ENCODE data around the gene MYO5A. TPM values are rescaled to one million over a fixed set of nuclear protein-coding genes. Genes with fewer than 3 reads are reported as not detected.
A peak's percentile ranks its signal among the peaks of the same experiment; 100 is the strongest.
"Not testable (repeated sequence)": the region's sequence is repeated elsewhere in the genome, so short reads cannot be mapped to it uniquely, and the experiment has no call there.

The MYO5A gene
- total and polyA plus RNA-seq, 5 donors from 2014 or later = 6.1 to 63.3 (median 13.2) TPM

GRCh38 chr15:52416566-52416965 lies 112.1 kb downstream of the MYO5A start:
- H3K36me3 ChIP-seq (ENCODE audit: control insufficient read depth, insufficient read depth, low read length) = peaks cover 37% of the 10 kb centered on the region
- not testable (repeated sequence) for DNase-seq; H3K9me3 Mint-ChIP-seq; H3K27me3 ChIP-seq (ENCODE audit: control insufficient read depth, insufficient read depth, low read length); H3K27me3 Mint-ChIP-seq; H3K27ac ChIP-seq (ENCODE audit: insufficient read depth, low read length, poor library complexity, severe bottlenecking); H3K4me3 Mint-ChIP-seq; H3K4me3 ChIP-seq (ENCODE audit: low read depth, low read length); H3K9me3 ChIP-seq (ENCODE audit: control insufficient read depth in 2 of 2, low read length in 2 of 2); ATAC-seq (ENCODE audit: low read depth in 2 of 2); H3K4me1 ChIP-seq (ENCODE audit: control insufficient read depth, insufficient read depth, low read length, poor library complexity, severe bottlenecking)
- peaks cover 21% of the 10 kb centered on the region for H3K36me3 Mint-ChIP-seq
- peaks cover 0 to 13% (median 2%) of the 10 kb centered on the region in 4 donors for H3K4me1 Mint-ChIP-seq
- peak overlapping the region in 1 of 3 donors; percentile 49 for H3K27ac Mint-ChIP-seq

- Mint-ChIP-seq H3K4me3 (no peak overlapping the region), H3K27me3 (no peaks in the 10 kb centered on the region), H3K4me1 (peaks cover 0 to 10% (median under 1%) of the 10 kb centered on the region in 4 donors), H3K9me3 (no peaks in the 10 kb centered on the region), H3K27ac (no peak overlapping the region), H3K36me3 (peaks cover 21% of the 10 kb centered on the region)
- no peaks in the 10 kb centered on the region for H3K27me3 ChIP-seq (ENCODE audit: control insufficient read depth, insufficient read depth, low read length)
- H3K4me1 ChIP-seq (ENCODE audit: control insufficient read depth, insufficient read depth, low read length, poor library complexity, severe bottlenecking) = no peaks in the 10 kb centered on the region
- H3K4me3 ChIP-seq (ENCODE audit: low read depth, low read length) = no peak overlapping the region
- H3K27ac ChIP-seq (ENCODE audit: insufficient read depth, low read length, poor library complexity, severe bottlenecking) = no peak overlapping the region
- H3K36me3 ChIP-seq (ENCODE audit: control insufficient read depth, insufficient read depth, low read length) = peaks cover 35% of the 10 kb centered on the region
- DNase-seq = no peak
- no peaks in the 10 kb centered on the region for H3K9me3 ChIP-seq (ENCODE audit: control insufficient read depth in 2 of 2, low read length in 2 of 2)
- no peak for ATAC-seq (ENCODE audit: low read depth in 2 of 2)
Observed at GRCh38 chr15:52415628-52416027, 113.1 kb downstream of the MYO5A start.

GRCh38 chr15:52414936-52415335 lies 113.7 kb downstream of the MYO5A start:
- Histone ChIP-seq H3K36me3 (ENCODE audit: control insufficient read depth, insufficient read depth, low read length) (peaks cover 35% of the 10 kb centered on the region), H3K4me1 (ENCODE audit: control insufficient read depth, insufficient read depth, low read length, poor library complexity, severe bottlenecking) (no peaks in the 10 kb centered on the region), H3K9me3 (ENCODE audit: control insufficient read depth in 2 of 2, low read length in 2 of 2) (no peaks in the 10 kb centered on the region), H3K27ac (ENCODE audit: insufficient read depth, low read length, poor library complexity, severe bottlenecking) (no peak overlapping the region), H3K4me3 (ENCODE audit: low read depth, low read length) (no peak overlapping the region), H3K27me3 (ENCODE audit: control insufficient read depth, insufficient read depth, low read length) (no peaks in the 10 kb centered on the region)
- Mint-ChIP-seq H3K4me3 (no peak overlapping the region), H3K36me3 (peaks cover 25% of the 10 kb centered on the region), H3K9me3 (no peaks in the 10 kb centered on the region), H3K27me3 (no peaks in the 10 kb centered on the region), H3K4me1 (peaks cover 0 to 10% (median under 1%) of the 10 kb centered on the region in 4 donors), H3K27ac (peak overlapping the region in 1 of 3 donors; percentile 72)
- ATAC-seq (ENCODE audit: low read depth in 2 of 2) (no peak), DNase-seq (no peak)

GRCh38 chr15:52408823-52409222 lies 119.9 kb downstream of the MYO5A start:
- Mint-ChIP-seq H3K4me1 (peaks cover 0 to 4% (median 3%) of the 10 kb centered on the region in 4 donors), H3K4me3 (no peak overlapping the region), H3K36me3 (peaks cover 40% of the 10 kb centered on the region), H3K9me3 (no peaks in the 10 kb centered on the region), H3K27ac (no peak overlapping the region), H3K27me3 (no peaks in the 10 kb centered on the region)
- ATAC-seq (ENCODE audit: low read depth in 2 of 2) (no peak), DNase-seq (no peak)
- Histone ChIP-seq H3K4me3 (ENCODE audit: low read depth, low read length) (no peak overlapping the region), H3K4me1 (ENCODE audit: control insufficient read depth, insufficient read depth, low read length, poor library complexity, severe bottlenecking) (no peaks in the 10 kb centered on the region), H3K36me3 (ENCODE audit: control insufficient read depth, insufficient read depth, low read length) (peaks cover 27% of the 10 kb centered on the region), H3K27me3 (ENCODE audit: control insufficient read depth, insufficient read depth, low read length) (no peaks in the 10 kb centered on the region), H3K27ac (ENCODE audit: insufficient read depth, low read length, poor library complexity, severe bottlenecking) (no peak overlapping the region), H3K9me3 (ENCODE audit: control insufficient read depth in 2 of 2, low read length in 2 of 2) (no peaks in the 10 kb centered on the region)

GRCh38 chr15:52407374-52407773 lies 121.3 kb downstream of the MYO5A start:
- Mint-ChIP-seq H3K9me3 (no peaks in the 10 kb centered on the region), H3K4me3 (no peak overlapping the region), H3K4me1 (peaks cover 0 to 7% (median 3%) of the 10 kb centered on the region in 4 donors), H3K36me3 (peaks cover 52% of the 10 kb centered on the region), H3K27me3 (no peaks in the 10 kb centered on the region), H3K27ac (no peak overlapping the region)
- H3K4me1 ChIP-seq (ENCODE audit: control insufficient read depth, insufficient read depth, low read length, poor library complexity, severe bottlenecking) = no peaks in the 10 kb centered on the region
- DNase-seq (no peak), ATAC-seq (ENCODE audit: low read depth in 2 of 2) (no peak)
- no peaks in the 10 kb centered on the region for H3K9me3 ChIP-seq (ENCODE audit: control insufficient read depth in 2 of 2, low read length in 2 of 2)
- H3K4me3 ChIP-seq (ENCODE audit: low read depth, low read length) = no peak overlapping the region
- no peak overlapping the region for H3K27ac ChIP-seq (ENCODE audit: insufficient read depth, low read length, poor library complexity, severe bottlenecking)
- H3K27me3 ChIP-seq (ENCODE audit: control insufficient read depth, insufficient read depth, low read length) = no peaks in the 10 kb centered on the region
- H3K36me3 ChIP-seq (ENCODE audit: control insufficient read depth, insufficient read depth, low read length) = peaks cover 29% of the 10 kb centered on the region

GRCh38 chr15:52406601-52407000 lies 122.1 kb downstream of the MYO5A start:
- no peaks in the 10 kb centered on the region for H3K9me3 ChIP-seq (ENCODE audit: control insufficient read depth in 2 of 2, low read length in 2 of 2)
- Mint-ChIP-seq H3K4me1 (peaks cover 0 to 5% (median 3%) of the 10 kb centered on the region in 4 donors), H3K4me3 (no peak overlapping the region), H3K27ac (peak overlapping the region in 1 of 3 donors; percentile 65), H3K27me3 (no peaks in the 10 kb centered on the region), H3K36me3 (peaks cover 50% of the 10 kb centered on the region), H3K9me3 (no peaks in the 10 kb centered on the region)
- H3K4me3 ChIP-seq (ENCODE audit: low read depth, low read length) = no peak overlapping the region
- no peaks in the 10 kb centered on the region for H3K4me1 ChIP-seq (ENCODE audit: control insufficient read depth, insufficient read depth, low read length, poor library complexity, severe bottlenecking)
- H3K36me3 ChIP-seq (ENCODE audit: control insufficient read depth, insufficient read depth, low read length) = peaks cover 31% of the 10 kb centered on the region
- no peak for ATAC-seq (ENCODE audit: low read depth in 2 of 2)
- H3K27me3 ChIP-seq (ENCODE audit: control insufficient read depth, insufficient read depth, low read length) = no peaks in the 10 kb centered on the region
- H3K27ac ChIP-seq (ENCODE audit: insufficient read depth, low read length, poor library complexity, severe bottlenecking) = no peak overlapping the region
- DNase-seq = no peak

- Mint-ChIP-seq H3K27ac (no peak overlapping the region), H3K4me1 (peaks cover 0 to 5% (median 3%) of the 10 kb centered on the region in 4 donors), H3K36me3 (peaks cover 50% of the 10 kb centered on the region), H3K9me3 (no peaks in the 10 kb centered on the region), H3K27me3 (no peaks in the 10 kb centered on the region), H3K4me3 (no peak overlapping the region)
- ATAC-seq (ENCODE audit: low read depth in 2 of 2) = no peak
- H3K27me3 ChIP-seq (ENCODE audit: control insufficient read depth, insufficient read depth, low read length) = no peaks in the 10 kb centered on the region
- no peaks in the 10 kb centered on the region for H3K9me3 ChIP-seq (ENCODE audit: control insufficient read depth in 2 of 2, low read length in 2 of 2)
- H3K4me1 ChIP-seq (ENCODE audit: control insufficient read depth, insufficient read depth, low read length, poor library complexity, severe bottlenecking) = no peaks in the 10 kb centered on the region
- peaks cover 31% of the 10 kb centered on the region for H3K36me3 ChIP-seq (ENCODE audit: control insufficient read depth, insufficient read depth, low read length)
- no peak overlapping the region for H3K27ac ChIP-seq (ENCODE audit: insufficient read depth, low read length, poor library complexity, severe bottlenecking)
- DNase-seq = no peak
- no peak overlapping the region for H3K4me3 ChIP-seq (ENCODE audit: low read depth, low read length)
Observed at GRCh38 chr15:52405856-52406255, 122.8 kb downstream of the MYO5A start.

GRCh38 chr15:52397118-52397517 lies 131.6 kb downstream of the MYO5A start:
- Histone ChIP-seq H3K27me3 (ENCODE audit: control insufficient read depth, insufficient read depth, low read length) (no peaks in the 10 kb centered on the region), H3K4me1 (ENCODE audit: control insufficient read depth, insufficient read depth, low read length, poor library complexity, severe bottlenecking) (no peaks in the 10 kb centered on the region), H3K36me3 (ENCODE audit: control insufficient read depth, insufficient read depth, low read length) (peaks cover 26% of the 10 kb centered on the region), H3K27ac (ENCODE audit: insufficient read depth, low read length, poor library complexity, severe bottlenecking) (no peak overlapping the region), H3K4me3 (ENCODE audit: low read depth, low read length) (no peak overlapping the region), H3K9me3 (ENCODE audit: control insufficient read depth in 2 of 2, low read length in 2 of 2) (no peaks in the 10 kb centered on the region)
- H3K36me3 Mint-ChIP-seq = peaks cover 32% of the 10 kb centered on the region
- no peak overlapping the region for H3K27ac Mint-ChIP-seq
- no peaks in the 10 kb centered on the region for H3K9me3 Mint-ChIP-seq
- H3K4me1 Mint-ChIP-seq = peaks cover 0 to 8% (median 3%) of the 10 kb centered on the region in 4 donors
- DNase-seq (no peak), ATAC-seq (ENCODE audit: low read depth in 2 of 2) (no peak)
- H3K27me3 Mint-ChIP-seq = no peaks in the 10 kb centered on the region
- H3K4me3 Mint-ChIP-seq = no peak overlapping the region

Data from CD4-positive, CD25-positive, alpha-beta regulatory T cell (primary cell).